Endothelial cell of umbilical vein (primary cell): ENCODE results near the gene SDSL. TPM values are rescaled to one million over a fixed set of nuclear protein-coding genes. Genes with fewer than 3 reads are reported as not detected.

Experiments used
- BruUV-seq: library from RNA; stranded (reverse); fragments of 400-500 nt; replicated peaks from 2 replicates; lab custom pipeline; 2021; lab: Mats Ljungman, UMichigan
- CTCF ChIA-PET: fragments of 300-600, 350-600 bp; sonication (Branson Sonifier 250); formaldehyde crosslinking; loops from one replicate; lab custom pipeline; 2021; ENCODE audit warnings: antibody characterized with exemption, inconsistent platforms; lab: Charles Lee
- POLR2A ChIA-PET: fragments of 300-600, 350-600 bp; sonication (Branson Sonifier 250); formaldehyde crosslinking; loops from one replicate; lab custom pipeline; 2021; ENCODE audit warnings: antibody characterized with exemption, inconsistent platforms; lab: Charles Lee
- DNase-seq: peaks from one replicate; pipeline ENCODE4 v3.0.0-alpha.2; 2011; ENCODE audit warnings: low read depth, low spot score
- FAIRE-seq: peaks from 2 replicates; lab custom pipeline; 2011; peaks lifted over from hg19 to GRCh38; lab: Jason Lieb, UNC
- H2AFZ ChIP-seq: 2 replicates; pipeline ENCODE4 v1.6.0; 2012; ENCODE audit warnings: low read depth, low read length, control low read depth, inconsistent platforms
- H3K27ac ChIP-seq: 2 replicates; pipeline ENCODE4 v1.5.1; 2011; ENCODE audit warnings: low read depth, mild to moderate bottlenecking, control low read depth, low read length, moderate library complexity; ENCODE audit not compliant: insufficient read depth
- H3K27me3 ChIP-seq, 2 experiments: 2 replicates each; pipeline versions ENCODE4 v1.6.0 to v1.6.1; 2011; ENCODE audit warnings: low read length in 2 of 2, mixed read lengths in 1 of 2; ENCODE audit not compliant: control insufficient read depth in 2 of 2, insufficient read depth in 2 of 2
- H3K36me3 ChIP-seq, 2 experiments: 2 replicates in 1 of 2; 3 replicates in 1 of 2; pipeline ENCODE4 v1.5.1; 2011; ENCODE audit warnings: low read length in 2 of 2, mild to moderate bottlenecking in 1 of 2, moderate library complexity in 1 of 2; ENCODE audit not compliant: control insufficient read depth in 2 of 2, insufficient read depth in 2 of 2; ENCODE audit errors: extremely low read depth in 1 of 2
- H3K4me1 ChIP-seq: 3 replicates; pipeline ENCODE4 v1.5.1; 2011; ENCODE audit warnings: mild to moderate bottlenecking, low read length; ENCODE audit not compliant: control insufficient read depth, insufficient read depth; ENCODE audit errors: extremely low read depth
- H3K4me2 ChIP-seq: 2 replicates; pipeline ENCODE4 v1.6.1; 2011; ENCODE audit warnings: low read length, control low read depth, mixed read lengths; ENCODE audit not compliant: insufficient read depth
- H3K4me3 ChIP-seq, 3 experiments: fragments of 200-600 bp in 1 of 3; sonication (generic), shearing (Covaris generic) in 1 of 3; replicated peaks in 1 of 3; 2 replicates each; pipeline ENCODE4 v1.5.1; 2011 to 2016; ENCODE audit warnings: control low read depth in 3 of 3, low read length in 3 of 3, mild to moderate bottlenecking in 2 of 3, inconsistent platforms in 1 of 3, low read depth in 1 of 3, moderate library complexity in 1 of 3; ENCODE audit not compliant: insufficient read depth in 1 of 3
- H3K79me2 ChIP-seq: 2 replicates; pipeline ENCODE4 v1.6.0; 2012; ENCODE audit warnings: low read length, inconsistent platforms; ENCODE audit not compliant: control insufficient read depth, insufficient read depth
- H3K9ac ChIP-seq: replicated peaks from 2 replicates; pipeline ENCODE3; 2011; ENCODE audit warnings: low read length, control low read depth; ENCODE audit not compliant: insufficient read depth; ENCODE audit errors: extremely low read depth
- H3K9me1 ChIP-seq: replicated peaks from 3 replicates; pipeline ENCODE4 v1.6.0; 2011; ENCODE audit warnings: mild to moderate bottlenecking, low read length; ENCODE audit not compliant: control insufficient read depth, insufficient read depth; ENCODE audit errors: extremely low read depth
- H3K9me3 ChIP-seq: replicated peaks from 2 replicates; pipeline ENCODE4 v1.5.1; 2012; ENCODE audit warnings: low read length, inconsistent platforms; ENCODE audit not compliant: control insufficient read depth, insufficient read depth
- H4K20me1 ChIP-seq: replicated peaks from 2 replicates; pipeline ENCODE3; 2011; ENCODE audit warnings: mild to moderate bottlenecking, low read length; ENCODE audit not compliant: control insufficient read depth, insufficient read depth; ENCODE audit errors: extremely low read depth
- CTCF ChIP-seq, 2 donors: IDR thresholded peaks; 1 replicate in 1 of 2; 2 replicates in 1 of 2; pipeline ENCODE4 v1.5.1; 2011; ENCODE audit warnings: low read length in 2 of 2, mild to moderate bottlenecking in 2 of 2, moderate library complexity in 2 of 2, control low read depth in 1 of 2, inconsistent platforms in 1 of 2, low read depth in 1 of 2; ENCODE audit not compliant: insufficient read depth in 1 of 2; ENCODE audit errors: extremely low read depth in 1 of 2
- EZH2 ChIP-seq: IDR thresholded peaks from 2 replicates; pipeline ENCODE4 v1.6.1; 2012; ENCODE audit warnings: borderline replicate concordance, low read depth, mild to moderate bottlenecking, moderate library complexity, low read length, inconsistent platforms; ENCODE audit not compliant: severe bottlenecking
- FOS ChIP-seq: IDR thresholded peaks from 2 replicates; pipeline ENCODE4 v1.6.1; 2011; ENCODE audit warnings: mild to moderate bottlenecking, low read length, moderate library complexity, borderline replicate concordance; ENCODE audit not compliant: insufficient read depth
- GATA2 ChIP-seq: IDR thresholded peaks from 2 replicates; pipeline ENCODE4 v1.7.0; 2011; ENCODE audit warnings: low read depth, mild to moderate bottlenecking, moderate library complexity, mixed read lengths, low read length; ENCODE audit not compliant: insufficient read length, insufficient read depth
- JUN ChIP-seq: IDR thresholded peaks from 2 replicates; pipeline ENCODE4 v1.6.1; 2011; ENCODE audit warnings: borderline replicate concordance, low read depth; ENCODE audit not compliant: insufficient read length, insufficient read depth
- MAX ChIP-seq: IDR thresholded peaks from 2 replicates; pipeline ENCODE4 v1.6.1; 2011; ENCODE audit not compliant: insufficient read depth, insufficient read length
- MYC ChIP-seq: IDR thresholded peaks from one replicate; pipeline ENCODE4 v1.6.1; 2011; ENCODE audit warnings: mild to moderate bottlenecking, low read depth, low read length
- POLR2A ChIP-seq: IDR thresholded peaks from 2 replicates; pipeline ENCODE4 v1.6.1; 2012; ENCODE audit warnings: low read depth, mild to moderate bottlenecking, control low read depth, low read length
- POLR2AphosphoS5 ChIP-seq: IDR thresholded peaks from 2 replicates; pipeline ENCODE4 v1.6.1; 2012; ENCODE audit warnings: low read depth, mild to moderate bottlenecking, control low read depth, low read length, moderate library complexity; ENCODE audit not compliant: insufficient read depth
- dilution Hi-C: fragments of 300-500 bp; cut with MboI; formaldehyde crosslinking; loops from one replicate; pipeline ENCODE4 v1.15.0; 2019; ENCODE audit warnings: low sequenced_read_pairs; ENCODE audit not compliant: extremely low pct_ligation_motif_present
- intact Hi-C: fragments of 100-400 bp; cut with micrococcal nuclease; formaldehyde crosslinking; loops from one replicate; pipeline ENCODE4 v1.10.0; 2022
- polyA plus RNA-seq, 4 experiments: library from polyadenylated mRNA; depleted of rRNA in 3 of 4; stranded (reverse) in 3 of 4; unstranded in 1 of 4; fragments of >200 nt; gene quantifications; 2 replicates each; pipeline versions ENCODE4 v1.2.1 to v1.2.3, GENCODE V29; 2011 to 2012; ENCODE audit warnings: missing spikeins in 1 of 4
- total RNA-seq: library from RNA; stranded (reverse); gene quantifications from 2 replicates; pipeline ENCODE4 v1.2.3, GENCODE V29; 2021

Gene SDSL
- total and polyA plus RNA-seq, 2 donors (not counting 3 experiments of a cell fraction or from before 2014, with no cell fraction given) = 5.7 to 16.9 TPM

GRCh38 chr12:113469224-113469948 lies 47.2 kb downstream of the SDSL start:
- Histone ChIP-seq H3K27me3 (peaks cover 90 to 98% of the 10 kb centered on the region in 2 experiments), H3K9me1 (no peaks in the 10 kb centered on the region), H3K9ac (no peak overlapping the region), H3K9me3 (no peaks in the 10 kb centered on the region), H3K79me2 (no peaks in the 10 kb centered on the region), H4K20me1 (no peaks in the 10 kb centered on the region), H3K4me2 (no peak overlapping the region), H3K27ac (no peak overlapping the region), H3K4me1 (no peaks in the 10 kb centered on the region), H3K36me3 (no peaks in the 10 kb centered on the region), H3K4me3 (no peak overlapping the region), H2AFZ (no peak overlapping the region)
- peak; percentile 31 for TF ChIP-seq EZH2
- no peak for TF ChIP-seq GATA2
- TF ChIP-seq POLR2AphosphoS5 = no peak
- TF ChIP-seq MAX = no peak
- TF ChIP-seq FOS = no peak
- no peak for TF ChIP-seq POLR2A
- no peak for TF ChIP-seq MYC
- TF ChIP-seq CTCF (IDR thresholded peaks at IDR 0.05; ENCODE audit: extremely low read depth in 1 of 2, insufficient read depth in 1 of 2, low read depth in 1 of 2, low read length in 2 of 2) = no peak
- no peak for TF ChIP-seq JUN
- BruUV-seq = no TSS peak
- intact Hi-C loops = no loop called here
- ChIA-PET CTCF (interaction anchor here (0.6 to 2.2 kb wide), 3 partner anchors 8 to 443 kb away, joined by 4 to 8 read pairs (median 7); no protein-coding TSS in a partner anchor), POLR2A (interaction anchor here (0.6 kb wide), 1 partner anchor 50 kb away, joined by 4 read pairs; no protein-coding TSS in a partner anchor)
- FAIRE-seq (no peak), DNase-seq (no peak)
- dilution Hi-C loops = no loop called here
